ENCODE data around the gene NUCKS1. TPM values are rescaled to one million over a fixed set of nuclear protein-coding genes. Genes with fewer than 3 reads are reported as not detected.

The NUCKS1 gene
- total and polyA plus RNA-seq, 8 donors, result 15.1 to 91.4 (median 53.5) TPM

DNA sequence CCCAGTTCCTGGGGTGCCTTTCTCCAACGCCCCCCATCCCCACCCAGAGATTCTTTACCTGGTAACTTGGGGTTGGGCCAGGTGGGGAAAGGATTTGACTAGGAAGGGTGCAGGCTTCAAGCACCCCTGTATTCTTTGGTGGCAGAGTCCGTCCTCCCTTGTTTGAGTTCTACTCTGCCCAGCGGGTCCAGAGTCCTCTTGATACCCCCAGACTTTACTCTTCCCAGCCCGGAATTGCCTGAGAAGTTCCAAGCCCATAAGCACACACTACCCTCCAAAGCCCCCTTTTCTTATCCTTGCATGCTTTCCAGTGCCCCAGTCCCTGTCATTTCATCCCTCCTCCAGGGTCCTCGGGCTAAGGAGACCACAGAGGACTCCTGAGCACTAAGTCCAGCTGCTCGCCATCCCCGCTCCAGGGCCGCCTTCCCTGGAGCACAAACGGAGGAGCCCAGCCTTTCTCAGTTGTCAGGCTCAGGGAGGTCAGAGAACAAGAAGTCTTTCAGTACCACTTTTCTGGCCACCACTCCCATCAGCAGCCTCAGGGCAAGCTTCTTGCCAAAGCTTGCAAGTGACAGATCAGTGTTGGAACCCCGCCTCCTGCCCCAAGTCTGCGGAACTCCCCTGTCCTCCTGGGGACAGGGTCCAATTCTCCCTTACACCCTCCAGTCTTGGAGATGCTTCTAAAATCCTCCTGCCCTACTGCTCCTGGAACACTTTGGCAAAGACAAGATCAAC is 81.9 kb downstream of the NUCKS1 start:
- peak in 1 of 6 donors; percentile 27 for DNase-seq
- no peak overlapping the region for H3K27ac ChIP-seq
- H3K9me3 ChIP-seq, result no peaks in the 10 kb centered on the region
- intact Hi-C loops (cut with DNase I), result no loop called here
- no peak for ATAC-seq
- no peaks in the 10 kb centered on the region for H3K27me3 ChIP-seq
- FAIRE-seq, result no peak
- H3K4me1 ChIP-seq, result no peaks in the 10 kb centered on the region
- H3K4me3 ChIP-seq, result no peak overlapping the region
- TF ChIP-seq CTCF (IDR thresholded peaks at IDR 0.05), result no peak
- H3K36me3 ChIP-seq, result no peaks in the 10 kb centered on the region
- whole genome bisulfite sequencing, 2 donors, result 85% methylated on average over 11 of the region's 11 CpGs

DNA sequence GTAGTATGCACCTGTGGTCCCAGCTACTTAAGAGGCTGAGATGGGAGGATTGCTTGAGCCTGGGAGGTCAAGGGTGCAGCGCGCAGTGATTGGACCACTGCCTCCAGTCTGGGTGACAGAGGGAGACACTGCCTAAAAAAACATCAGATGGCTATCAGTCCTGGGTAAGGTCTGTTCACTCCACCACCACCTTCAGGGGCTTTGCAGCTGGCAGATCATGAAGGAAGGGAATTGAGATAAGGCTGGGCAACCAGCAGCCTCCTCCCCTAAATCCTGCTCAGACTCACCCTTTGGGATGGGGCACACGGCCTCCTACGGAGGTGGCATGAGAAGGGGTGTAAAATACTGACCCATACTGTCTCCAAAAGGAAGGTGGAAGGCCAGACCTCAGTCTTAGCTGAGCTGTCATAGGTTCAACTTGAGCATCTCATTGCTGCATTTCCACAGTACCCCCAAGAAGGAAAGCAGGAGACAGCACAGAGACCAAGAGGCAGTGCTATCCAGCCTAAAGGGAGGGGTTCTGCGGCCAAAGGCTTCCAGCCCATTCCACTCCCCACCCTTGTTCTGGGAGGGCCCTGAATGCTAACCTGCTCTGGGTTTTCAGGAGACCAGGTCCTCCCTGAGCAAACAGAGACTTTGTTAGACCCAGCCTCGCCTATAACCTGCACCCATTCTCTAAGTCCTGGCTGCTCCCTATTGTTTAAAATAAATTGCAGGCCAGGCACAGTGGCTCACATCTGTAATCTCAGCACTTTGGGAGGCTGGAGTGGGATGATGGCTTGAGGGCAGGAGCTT is 83.4 kb downstream of the NUCKS1 start:
- DNase-seq (no peak), FAIRE-seq (no peak), ATAC-seq (no peak)
- no peaks in the 10 kb centered on the region for H3K4me1 ChIP-seq
- no peaks in the 10 kb centered on the region for H3K27me3 ChIP-seq
- H3K9me3 ChIP-seq, result no peaks in the 10 kb centered on the region
- H3K4me3 ChIP-seq, result no peak overlapping the region
- no peak for TF ChIP-seq CTCF (IDR thresholded peaks at IDR 0.05)
- H3K27ac ChIP-seq, result no peak overlapping the region
- 85 to 93% methylated on average over 6 of the region's 6 CpGs for WGBS, 2 donors
- intact Hi-C loops (cut with DNase I), result no loop called here
- H3K36me3 ChIP-seq, result no peaks in the 10 kb centered on the region

DNA sequence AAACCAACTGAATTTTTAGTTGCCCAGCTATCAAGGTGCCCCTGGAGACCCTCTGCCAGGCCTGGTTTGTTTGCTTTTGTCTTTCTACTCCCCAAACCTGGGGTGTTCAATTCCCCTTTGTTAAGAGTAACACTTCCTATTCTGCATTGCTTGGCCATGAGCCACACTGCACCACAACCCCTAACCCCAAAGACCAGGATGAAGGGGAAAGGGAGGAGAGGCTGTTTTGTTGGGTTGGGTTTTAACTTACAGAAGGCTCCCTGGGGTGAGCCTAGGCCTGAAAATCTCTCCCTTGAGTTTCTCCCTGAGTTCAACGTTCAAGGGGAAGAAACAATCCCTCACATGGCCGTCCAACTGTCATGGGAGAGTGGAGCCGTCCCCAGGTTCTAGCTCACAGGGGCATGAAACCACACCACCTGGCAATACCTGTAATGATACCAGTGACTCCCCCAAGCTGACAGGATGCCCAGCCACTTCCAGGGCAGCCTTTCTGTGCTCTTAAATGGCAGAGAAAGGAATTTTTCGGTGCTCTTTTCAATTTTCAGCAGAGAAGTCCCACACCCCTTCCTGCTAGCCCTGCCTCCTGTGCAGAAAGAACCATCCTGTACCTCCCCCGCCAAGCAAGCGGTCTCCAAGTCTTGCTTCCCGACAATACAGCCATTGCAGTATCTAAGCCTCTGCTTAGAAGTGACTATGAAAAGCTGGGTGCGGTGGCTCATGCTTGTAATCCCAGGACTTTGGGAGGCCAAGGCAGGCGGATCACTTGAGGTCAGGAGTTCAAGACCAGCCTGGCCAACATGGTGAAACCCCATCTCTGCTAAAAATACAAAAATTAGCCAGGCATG is 84.6 kb downstream of the NUCKS1 start:
- Histone ChIP-seq H3K4me1 (no peaks in the 10 kb centered on the region), H3K4me3 (no peak overlapping the region), H3K36me3 (no peaks in the 10 kb centered on the region), H3K27me3 (no peaks in the 10 kb centered on the region), H3K9me3 (no peaks in the 10 kb centered on the region), H3K27ac (peak overlapping the region in 1 of 4 donors; percentile 44)
- FAIRE-seq (no peak), ATAC-seq (no peak), DNase-seq (peak in 1 of 6 donors; percentile 17)
- TF ChIP-seq CTCF (IDR thresholded peaks at IDR 0.05), result no peak
- intact Hi-C loops (cut with DNase I), result no loop called here
- 75 to 79% methylated on average over 9 of the region's 9 CpGs for WGBS, 2 donors

DNA sequence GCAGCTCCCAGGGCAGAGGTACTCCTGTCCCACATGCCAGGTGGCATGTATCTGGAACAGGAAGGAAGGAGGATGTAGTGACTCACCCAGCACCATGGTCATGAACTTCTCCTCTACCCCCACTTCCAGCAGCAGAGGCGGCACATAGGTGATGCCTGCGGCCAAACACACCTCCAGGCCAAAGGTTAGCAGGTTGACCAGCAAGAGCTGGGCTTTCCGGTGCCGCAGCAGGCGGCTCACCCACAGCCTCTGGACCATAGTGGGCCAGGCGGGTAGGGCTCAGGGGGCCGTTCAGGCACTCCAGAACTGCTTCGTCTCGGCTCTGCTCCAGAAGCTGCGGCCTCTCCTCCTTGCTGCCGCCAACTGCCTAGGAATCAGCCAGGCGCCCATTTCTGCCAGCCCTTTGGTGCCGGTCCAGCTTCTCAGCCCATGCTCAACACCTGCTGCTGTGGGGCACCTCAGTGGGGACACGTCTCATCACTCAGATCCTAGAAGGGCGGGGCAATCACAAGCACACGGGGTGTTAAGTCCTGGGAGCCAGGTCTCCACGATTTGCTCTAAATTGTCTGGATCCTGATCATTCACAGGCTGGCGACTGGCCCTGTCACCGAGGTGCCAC is 85.5 kb downstream of the NUCKS1 start:
- no peaks in the 10 kb centered on the region for H3K36me3 ChIP-seq
- H3K9me3 ChIP-seq, result no peaks in the 10 kb centered on the region
- ATAC-seq (peak; percentile 37 to 69 (median 52)), DNase-seq (no peak), FAIRE-seq (no peak)
- no peak overlapping the region for H3K4me3 ChIP-seq
- H3K27ac ChIP-seq, result peak overlapping the region in 1 of 4 donors; percentile 22
- H3K27me3 ChIP-seq, result no peaks in the 10 kb centered on the region
- WGBS, 2 donors, result 67 to 69% methylated on average over 19 of the region's 19 CpGs
- intact Hi-C loops (cut with DNase I), result loop anchor here in 1 of 3 donors (5.0 kb wide), 1 partner anchor 38 kb away; no protein-coding TSS in a partner anchor
- TF ChIP-seq CTCF (IDR thresholded peaks at IDR 0.05), result no peak
- no peaks in the 10 kb centered on the region for H3K4me1 ChIP-seq
